H1 (cell line): ENCODE data around the gene LRRC63.

Experiments used
- ATF3 ChIP-seq: IDR thresholded peaks from 2 replicates; pipeline ENCODE4 v1.6.1; 2011; ENCODE audit warnings: low read depth, mild to moderate bottlenecking, low read length; ENCODE audit not compliant: insufficient read depth
- BRCA1 ChIP-seq: IDR thresholded peaks from 2 replicates; pipeline ENCODE4 v1.6.1; 2012; ENCODE audit warnings: low read depth, low read length, improper control_type of control experiment
- CEBPB ChIP-seq: IDR thresholded peaks from 2 replicates; pipeline ENCODE4 v1.6.1; 2012; ENCODE audit warnings: low read depth, low read length
- EP300 ChIP-seq, 2 experiments: IDR thresholded peaks; 1 replicate in 1 of 2; 2 replicates in 1 of 2; pipeline ENCODE4 v1.6.1; 2011 to 2012; ENCODE audit warnings: low read depth in 2 of 2, low read length in 2 of 2, mild to moderate bottlenecking in 2 of 2, borderline replicate concordance in 1 of 2, inconsistent platforms in 1 of 2, moderate library complexity in 1 of 2
- JUN ChIP-seq: IDR thresholded peaks from 2 replicates; pipeline ENCODE4 v1.6.1; 2011; ENCODE audit warnings: low read depth, mild to moderate bottlenecking, improper control_type of control experiment, low read length
- POLR2AphosphoS5 ChIP-seq: IDR thresholded peaks from 2 replicates; pipeline ENCODE4 v1.6.1; 2011; ENCODE audit warnings: low read depth, low read length
- SUZ12 ChIP-seq: fragments of 200-600 bp; sonication (generic); IDR thresholded peaks from 2 replicates; pipeline ENCODE4 v1.6.1; 2012; ENCODE audit warnings: mild to moderate bottlenecking, inconsistent platforms, low read length, moderate library complexity, mixed read lengths
- TBP ChIP-seq: IDR thresholded peaks from 2 replicates; pipeline ENCODE4 v1.6.1; 2011; ENCODE audit warnings: low read depth, low read length, improper control_type of control experiment
- YY1 ChIP-seq: IDR thresholded peaks from 2 replicates; pipeline ENCODE4 v1.6.1; 2011; ENCODE audit warnings: low read depth, mild to moderate bottlenecking, low read length
- TF ChIP-seq, protein P1 (sequence below), 3 experiments: IDR thresholded peaks; 1 replicate in 2 of 3; 2 replicates in 1 of 3; pipeline versions ENCODE4 v1.5.1 to v1.6.1; 2011; ENCODE audit warnings: low read length in 3 of 3, mild to moderate bottlenecking in 3 of 3, inconsistent platforms in 2 of 3, low read depth in 1 of 3, moderate library complexity in 1 of 3; ENCODE audit not compliant: insufficient read depth in 1 of 3; ENCODE audit errors: control extremely low read depth in 1 of 3

- TF ChIP-seq CEBPB (no peak), TBP (no peak), ATF3 (no peak), JUN (no peak), POLR2AphosphoS5 (no peak), EP300 (IDR thresholded peaks at IDR 0.05; ENCODE audit: borderline replicate concordance in 1 of 2, low read depth in 2 of 2, low read length in 2 of 2) (no peak), YY1 (no peak), SUZ12 (no peak), BRCA1 (no peak)
- TF ChIP-seq, protein P1, sequence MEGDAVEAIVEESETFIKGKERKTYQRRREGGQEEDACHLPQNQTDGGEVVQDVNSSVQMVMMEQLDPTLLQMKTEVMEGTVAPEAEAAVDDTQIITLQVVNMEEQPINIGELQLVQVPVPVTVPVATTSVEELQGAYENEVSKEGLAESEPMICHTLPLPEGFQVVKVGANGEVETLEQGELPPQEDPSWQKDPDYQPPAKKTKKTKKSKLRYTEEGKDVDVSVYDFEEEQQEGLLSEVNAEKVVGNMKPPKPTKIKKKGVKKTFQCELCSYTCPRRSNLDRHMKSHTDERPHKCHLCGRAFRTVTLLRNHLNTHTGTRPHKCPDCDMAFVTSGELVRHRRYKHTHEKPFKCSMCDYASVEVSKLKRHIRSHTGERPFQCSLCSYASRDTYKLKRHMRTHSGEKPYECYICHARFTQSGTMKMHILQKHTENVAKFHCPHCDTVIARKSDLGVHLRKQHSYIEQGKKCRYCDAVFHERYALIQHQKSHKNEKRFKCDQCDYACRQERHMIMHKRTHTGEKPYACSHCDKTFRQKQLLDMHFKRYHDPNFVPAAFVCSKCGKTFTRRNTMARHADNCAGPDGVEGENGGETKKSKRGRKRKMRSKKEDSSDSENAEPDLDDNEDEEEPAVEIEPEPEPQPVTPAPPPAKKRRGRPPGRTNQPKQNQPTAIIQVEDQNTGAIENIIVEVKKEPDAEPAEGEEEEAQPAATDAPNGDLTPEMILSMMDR (IDR thresholded peaks at IDR 0.05; ENCODE audit: control extremely low read depth in 1 of 3, insufficient read depth in 1 of 3, low read depth in 1 of 3, low read length in 3 of 3) = no peak
Measured at GRCh38 chr13:46295491-46296114, 83.9 kb downstream of the LRRC63 start.
